Measurements from ENCODE around the gene EFCAB6. TPM values are rescaled to one million over a fixed set of nuclear protein-coding genes. Genes with fewer than 3 reads are reported as not detected.

Gene EFCAB6
- total RNA-seq, 1 donor from 2014 or later: 4.4 TPM

- intact Hi-C loops (cut with DNase I): no loop called here
- no peak for DNase-seq (ENCODE audit: low spot score)
- ATAC-seq: no peak
Observed at GRCh38 chr22:43510281-43511070, 301.6 kb downstream of the EFCAB6 start.

DNA sequence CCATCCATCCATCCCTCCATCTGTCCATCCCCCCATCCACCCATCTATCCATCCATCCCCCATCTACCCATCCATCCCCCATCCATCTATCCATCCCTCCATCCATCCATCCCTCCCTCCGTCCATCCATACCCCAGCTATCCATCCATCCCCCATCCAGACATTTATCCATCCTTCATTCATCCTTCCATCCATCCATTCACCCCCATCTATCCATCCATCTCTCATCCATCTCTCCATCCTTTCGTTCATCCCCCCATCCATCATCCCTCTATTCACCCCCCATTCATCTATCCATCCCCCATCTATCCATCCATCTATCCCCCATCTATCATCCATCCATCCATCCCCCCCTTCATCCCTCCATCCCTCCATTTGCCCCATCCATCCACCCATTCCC is 302.8 kb downstream of the EFCAB6 start:
- DNase-seq (ENCODE audit: low spot score) (no peak), ATAC-seq (no peak)
- intact Hi-C loops (cut with DNase I): no loop called here

GRCh38 chr22:43508489-43508888 is 303.6 kb downstream of the EFCAB6 start:
- intact Hi-C loops (cut with DNase I): no loop called here
- DNase-seq (ENCODE audit: low spot score): no peak
- ATAC-seq: no peak

- ATAC-seq (no peak), DNase-seq (ENCODE audit: low spot score) (no peak)
- intact Hi-C loops (cut with DNase I): no loop called here
Observed at GRCh38 chr22:43507235-43507634, 304.9 kb downstream of the EFCAB6 start.

- no peak for ATAC-seq
- intact Hi-C loops (cut with DNase I): no loop called here
- no peak for DNase-seq (ENCODE audit: low spot score)
Observed at GRCh38 chr22:43506487-43506886, 305.6 kb downstream of the EFCAB6 start.

DNA sequence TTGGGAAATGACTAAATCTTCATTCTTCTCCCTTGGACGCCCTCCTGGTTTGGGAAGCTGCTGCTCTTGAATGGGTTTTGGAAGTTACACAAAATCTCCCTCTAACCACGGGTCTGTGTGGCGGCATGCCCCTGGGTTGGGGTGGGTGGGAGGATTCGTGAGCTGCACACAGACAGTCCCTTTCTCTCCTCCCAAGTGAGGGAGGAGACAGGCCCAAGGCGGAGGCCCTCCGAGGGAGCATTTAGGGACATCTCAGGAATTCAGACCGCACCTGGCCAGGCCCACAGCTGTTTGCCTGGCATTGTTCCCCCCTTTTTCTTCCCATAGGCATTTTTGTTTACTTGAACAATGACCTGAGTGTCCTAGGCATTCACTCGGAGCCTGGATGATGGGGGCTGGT is 306.2 kb downstream of the EFCAB6 start:
- intact Hi-C loops (cut with DNase I): no loop called here
- ATAC-seq: no peak

GRCh38 chr22:43505423-43505822 is 306.7 kb downstream of the EFCAB6 start:
- ATAC-seq: no peak
- intact Hi-C loops (cut with DNase I): no loop called here
- no peak for DNase-seq (ENCODE audit: low spot score)

More for the DNA sequence above, 306.2 kb downstream of the EFCAB6 start:
- no peak for DNase-seq (ENCODE audit: low spot score)

DNA sequence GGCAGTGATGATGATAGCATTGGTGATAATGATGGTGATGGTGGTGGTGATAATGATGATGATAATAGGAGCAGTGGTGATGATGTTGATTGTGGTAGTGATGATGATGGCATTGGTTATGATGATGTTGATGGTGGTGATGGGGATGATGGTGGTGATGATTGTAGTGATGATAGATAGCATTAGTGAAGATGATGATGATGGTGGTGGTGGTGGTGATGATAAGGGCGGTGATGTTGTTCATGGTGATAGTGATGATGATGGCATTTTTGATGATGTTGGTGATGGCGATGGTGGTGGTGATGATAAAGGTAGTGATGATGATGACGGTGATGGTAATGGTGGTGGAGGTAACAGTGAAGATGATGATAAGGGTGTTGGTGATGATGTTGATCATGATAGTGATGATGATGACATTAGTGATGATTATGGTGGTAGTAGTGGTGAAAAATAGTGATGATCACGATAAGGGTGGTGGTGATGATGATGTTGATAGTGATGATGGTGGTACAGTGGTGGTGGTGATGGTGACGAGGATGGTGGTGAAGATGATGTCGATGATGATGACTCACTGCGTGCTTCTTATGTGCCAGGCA is 307.3 kb downstream of the EFCAB6 start:
- intact Hi-C loops (cut with DNase I): no loop called here
- DNase-seq (ENCODE audit: low spot score) (no peak), ATAC-seq (no peak)

DNA sequence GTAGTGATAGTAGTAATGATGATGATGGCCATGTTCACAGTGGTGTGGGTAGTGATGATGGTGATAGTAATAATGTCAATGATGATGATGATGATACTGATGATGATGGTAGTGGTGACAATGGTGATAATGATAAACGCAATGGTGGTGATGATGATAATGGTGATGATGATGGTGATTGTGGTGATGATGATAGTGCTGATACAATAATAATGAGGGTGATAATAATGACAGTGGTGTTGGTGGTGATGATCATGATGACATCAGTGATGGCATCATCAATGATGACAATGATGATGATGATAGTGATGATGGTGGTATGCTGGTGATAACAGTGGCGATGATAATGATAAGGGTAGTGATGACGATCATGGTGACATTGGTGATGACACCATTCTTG is 308.0 kb downstream of the EFCAB6 start:
- DNase-seq (ENCODE audit: low spot score) (no peak), ATAC-seq (no peak)
- intact Hi-C loops (cut with DNase I): no loop called here

- ATAC-seq (no peak), DNase-seq (ENCODE audit: low spot score) (no peak)
- intact Hi-C loops (cut with DNase I): no loop called here
Observed at GRCh38 chr22:43502306-43502874, 309.7 kb downstream of the EFCAB6 start.

DNA sequence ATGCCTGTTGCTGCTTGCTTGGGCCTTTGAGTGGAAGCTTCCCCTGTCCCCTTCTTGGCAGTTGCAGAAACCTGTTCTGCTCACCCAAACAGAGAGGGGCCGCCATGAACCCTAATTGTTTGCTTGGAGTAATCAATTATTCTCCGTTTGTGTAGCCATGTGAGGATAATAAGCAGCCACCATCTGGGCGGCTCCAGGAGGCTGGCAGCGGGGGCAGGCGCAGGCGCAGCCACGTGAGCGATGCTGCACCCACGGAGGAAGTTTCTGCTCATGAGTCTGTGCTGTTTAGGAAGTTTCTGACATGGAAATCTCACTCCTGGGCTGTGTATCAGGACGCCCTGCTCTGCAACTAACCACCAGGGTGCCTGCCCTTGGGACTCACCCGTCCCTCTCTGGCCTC is 310.2 kb downstream of the EFCAB6 start:
- intact Hi-C loops (cut with DNase I): no loop called here
- ATAC-seq: no peak
- DNase-seq (ENCODE audit: low spot score): no peak

GRCh38 chr22:43500792-43501785 is 311.0 kb downstream of the EFCAB6 start:
- DNase-seq (ENCODE audit: low spot score) (no peak), ATAC-seq (no peak)
- intact Hi-C loops (cut with DNase I): no loop called here

DNA sequence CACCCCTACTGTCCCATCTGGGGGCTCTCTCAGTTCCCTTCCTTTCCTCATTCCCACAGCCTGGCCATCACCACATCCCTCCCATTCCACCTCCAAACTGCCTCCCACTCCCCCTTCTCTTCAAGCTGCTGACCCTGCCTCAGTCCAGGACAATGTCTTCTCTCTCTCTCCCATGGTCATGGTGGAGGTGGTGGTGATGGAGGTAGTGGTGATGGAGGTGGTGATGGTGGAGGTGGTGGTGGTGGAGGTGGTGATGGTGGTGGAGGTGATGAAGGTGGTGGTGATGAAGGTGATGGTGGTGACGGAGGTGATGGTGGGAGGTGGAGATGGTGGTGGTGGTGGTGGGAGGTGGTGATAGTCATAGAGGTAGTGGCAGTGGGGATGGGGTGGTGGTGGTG is 313.2 kb downstream of the EFCAB6 start:
- ATAC-seq: no peak
- no peak for DNase-seq (ENCODE audit: low spot score)
- intact Hi-C loops (cut with DNase I): no loop called here

DNA sequence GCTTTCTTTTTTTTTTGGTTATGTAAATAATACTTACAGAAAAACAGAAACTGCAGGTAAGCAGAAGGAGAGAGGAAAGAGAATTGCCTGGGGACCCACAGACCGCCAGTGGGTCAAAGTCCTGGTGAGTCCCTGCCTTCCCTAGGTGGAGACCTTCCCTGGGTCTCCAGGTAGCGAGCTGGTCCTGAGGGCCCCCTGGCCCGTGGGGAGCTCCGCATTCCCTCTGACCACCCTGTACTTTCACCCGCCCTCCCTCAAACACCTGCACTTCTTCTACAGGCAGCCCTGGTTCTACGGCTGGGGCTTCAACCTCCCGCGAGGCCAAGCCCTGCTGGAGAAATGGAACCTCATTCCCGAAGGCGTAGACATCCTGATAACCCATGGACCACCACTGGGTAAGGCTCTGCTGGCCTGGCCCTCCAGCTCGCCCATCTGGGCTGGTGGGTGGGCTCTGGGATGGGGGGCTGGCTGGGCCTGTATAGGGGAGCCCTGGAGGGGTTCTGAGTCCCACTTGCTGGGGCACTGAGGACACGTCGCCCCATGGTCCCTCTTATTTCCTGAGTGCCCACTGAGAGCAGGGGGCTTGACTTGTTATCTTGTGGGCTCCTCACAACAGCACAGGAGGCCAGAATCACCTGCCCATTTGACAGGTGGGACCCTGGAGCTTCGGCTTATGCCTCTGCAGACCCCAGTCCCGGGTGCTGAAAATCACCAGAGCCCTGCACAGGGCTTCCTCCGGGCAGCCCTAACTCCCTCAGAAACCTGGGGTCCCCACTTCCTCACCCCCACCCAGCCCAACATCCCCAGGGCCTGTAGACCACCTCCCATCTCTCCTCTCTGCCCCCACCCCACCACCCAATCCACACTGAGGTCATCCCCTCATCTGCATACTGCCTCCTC is 313.9 kb downstream of the EFCAB6 start:
- intact Hi-C loops (cut with DNase I): no loop called here
- no peak for ATAC-seq
- no peak for DNase-seq (ENCODE audit: low spot score)

GRCh38 chr22:43493297-43493696 is 318.8 kb downstream of the EFCAB6 start:
- intact Hi-C loops (cut with DNase I): no loop called here
- no peak for ATAC-seq
- DNase-seq (ENCODE audit: low spot score): no peak

DNA sequence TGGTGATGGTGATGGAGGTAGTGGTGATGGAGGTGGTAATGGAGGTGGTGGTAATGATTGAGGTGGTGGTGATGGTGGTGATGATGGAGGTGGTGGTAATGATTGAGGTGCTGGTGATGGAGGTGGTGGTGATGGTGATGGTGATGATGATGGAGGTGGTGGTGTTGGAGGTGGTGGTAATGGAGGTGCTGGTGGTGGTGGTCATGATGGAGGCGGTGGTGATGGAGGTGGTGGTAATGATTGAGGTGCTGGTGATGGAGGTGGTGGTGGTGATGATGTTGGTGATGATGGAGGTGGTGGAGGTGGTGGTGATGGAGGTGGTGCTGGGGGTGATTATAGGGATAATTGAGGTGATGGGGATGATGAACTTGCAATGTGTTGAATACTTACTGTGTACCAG is 320.4 kb downstream of the EFCAB6 start:
- intact Hi-C loops (cut with DNase I): no loop called here
- DNase-seq (ENCODE audit: low spot score) (no peak), ATAC-seq (no peak)

DNA sequence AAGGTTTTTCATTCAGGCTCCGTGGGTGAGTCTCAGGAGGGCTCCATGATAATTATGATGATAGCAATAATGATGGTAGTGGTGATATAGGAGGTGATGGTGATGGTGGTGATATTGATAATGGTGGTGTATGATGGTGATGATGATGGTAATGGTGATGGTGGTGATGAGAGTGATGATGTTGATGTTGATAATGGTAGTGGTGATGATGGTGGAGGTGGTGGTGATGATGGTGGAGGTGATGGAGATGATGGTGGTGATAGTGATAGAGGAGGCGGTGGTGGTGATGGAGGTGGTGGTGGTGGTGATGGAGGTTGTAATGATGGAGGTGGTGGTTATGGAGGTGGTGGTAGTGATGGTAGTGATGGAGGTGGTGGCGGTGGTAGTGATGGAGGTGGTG is 320.9 kb downstream of the EFCAB6 start:
- no peak for ATAC-seq
- intact Hi-C loops (cut with DNase I): no loop called here

GRCh38 chr22:43490311-43490710 is 321.8 kb downstream of the EFCAB6 start:
- DNase-seq (ENCODE audit: low spot score) (no peak), ATAC-seq (no peak)
- intact Hi-C loops (cut with DNase I): no loop called here

More for the DNA sequence above, 320.9 kb downstream of the EFCAB6 start:
- DNase-seq (ENCODE audit: low spot score): no peak
